GM12878 (cell line): ENCODE results near the gene ELOVL4. TPM values are rescaled to one million over a fixed set of nuclear protein-coding genes. Genes with fewer than 3 reads are reported as not detected.

Experiments used
- ATAC-seq: fragments of 200-7000 bp; cut with Tn5 transposase; 3 replicates; pipeline ENCODE4 v1.9.1; 2020; ENCODE audit warnings: mild to moderate bottlenecking, moderate library complexity
- Bru-seq: library from RNA; stranded (reverse); fragments of 400-500 nt; gene quantifications from one replicate; lab custom pipeline; 2021; lab: Mats Ljungman, UMichigan
- BruChase-seq, 2 experiments: library from RNA; stranded (reverse); fragments of 400-500 nt; gene quantifications; one replicate each; lab custom pipeline; 2021; lab: Mats Ljungman, UMichigan
- BruUV-seq: library from RNA; stranded (reverse); fragments of 400-500 nt; replicated peaks from 2 replicates; lab custom pipeline; 2021; lab: Mats Ljungman, UMichigan
- CTCF ChIA-PET: fragments of 300-600 bp; sonication (Branson Sonifier 250); formaldehyde crosslinking; extraction: SDS; loops from one replicate; lab custom pipeline; 2021; ENCODE audit warnings: inconsistent platforms; lab: Yijun Ruan, JAX
- POLR2A ChIA-PET: fragments of 350-600 bp; formaldehyde crosslinking; extraction: SDS; loops from one replicate; lab custom pipeline; 2021; ENCODE audit warnings: inconsistent platforms; lab: Charles Lee
- RAD21 ChIA-PET: fragments of 300-600 bp; sonication (Branson Sonifier 250); formaldehyde crosslinking; loops from one replicate; lab custom pipeline; 2023; ENCODE audit warnings: antibody characterized with exemption; ENCODE audit not compliant: unreplicated experiment; lab: Charles Lee
- SMC1A ChIA-PET: fragments of 300-600 bp; sonication (Branson Sonifier 250); formaldehyde crosslinking; loops from one replicate; lab custom pipeline; 2023; ENCODE audit not compliant: unreplicated experiment, uncharacterized antibody; lab: Charles Lee
- DNase-seq: peaks from one replicate; pipeline ENCODE4 v3.0.0-alpha.2; 2011; ENCODE audit warnings: low read depth, low spot score
- FAIRE-seq: peaks from 3 replicates; lab custom pipeline; 2011; peaks lifted over from hg19 to GRCh38; lab: Jason Lieb, UNC
- H2AFZ ChIP-seq: 2 replicates; pipeline ENCODE4 v1.6.0; 2011; ENCODE audit warnings: low read depth, low read length, control low read depth; ENCODE audit not compliant: control insufficient read depth
- H3K27ac ChIP-seq: 2 replicates; pipeline ENCODE4 v1.5.1; 2011; ENCODE audit warnings: control low read depth; ENCODE audit not compliant: control insufficient read depth, insufficient read depth
- H3K27me3 ChIP-seq, 2 experiments: replicated peaks in 1 of 2; 2 replicates each; pipeline versions ENCODE4 v1.6.0 to v1.6.1; 2011; ENCODE audit warnings: low read length in 1 of 2; ENCODE audit not compliant: control insufficient read depth in 2 of 2, insufficient read depth in 2 of 2
- H3K36me3 ChIP-seq, 2 experiments: 2 replicates each; pipeline ENCODE4 v1.5.1; 2011; ENCODE audit warnings: low read length in 1 of 2; ENCODE audit not compliant: control insufficient read depth in 2 of 2, insufficient read depth in 2 of 2
- H3K4me1 ChIP-seq: 2 replicates; pipeline ENCODE4 v1.6.1; 2011; ENCODE audit warnings: mild to moderate bottlenecking, low read length, moderate library complexity, mixed read lengths; ENCODE audit not compliant: control insufficient read depth, insufficient read depth
- H3K4me2 ChIP-seq: 2 replicates; pipeline ENCODE4 v1.6.0; 2011; ENCODE audit warnings: control low read depth; ENCODE audit not compliant: control insufficient read depth, insufficient read depth
- H3K4me3 ChIP-seq: fragments of 200-600 bp; sonication (generic); 2 replicates; pipeline ENCODE4 v1.5.1; 2016
- H3K79me2 ChIP-seq: 2 replicates; pipeline ENCODE4 v1.6.0; 2011; ENCODE audit warnings: low read length; ENCODE audit not compliant: control insufficient read depth, insufficient read depth
- H3K9ac ChIP-seq: 2 replicates; pipeline ENCODE4 v1.8.0; 2011; ENCODE audit warnings: low read length, control low read depth, mixed read lengths; ENCODE audit not compliant: control insufficient read depth, insufficient read depth
- H3K9me3 ChIP-seq: replicated peaks from 3 replicates; pipeline ENCODE4 v1.5.1; 2011; ENCODE audit warnings: mild to moderate bottlenecking, low read length; ENCODE audit not compliant: control insufficient read depth, insufficient read depth
- H4K20me1 ChIP-seq: 2 replicates; pipeline ENCODE4 v1.6.0; 2011; ENCODE audit not compliant: control insufficient read depth, insufficient read depth
- BCLAF1 ChIP-seq: fragments of 450-650 bp; IDR thresholded peaks from 2 replicates; pipeline ENCODE4 v1.6.1; 2017; ENCODE audit warnings: antibody characterized with exemption, mild to moderate bottlenecking, moderate library complexity
- BHLHE40 ChIP-seq, 2 experiments: fragments of 450-650 bp in 1 of 2; IDR thresholded peaks; 2 replicates each; pipeline ENCODE4 v1.6.1; 2011 to 2017; ENCODE audit warnings: low read depth in 2 of 2, borderline replicate concordance in 1 of 2, improper control_type of control experiment in 1 of 2, low read length in 1 of 2, mild to moderate bottlenecking in 1 of 2
- CREB1 ChIP-seq: IDR thresholded peaks from 2 replicates; pipeline ENCODE4 v1.6.1; 2012; ENCODE audit warnings: low read depth, mild to moderate bottlenecking, inconsistent platforms
- EGR1 ChIP-seq, 2 experiments: IDR thresholded peaks; 1 replicate in 1 of 2; 2 replicates in 1 of 2; pipeline ENCODE4 v1.6.1; 2011 to 2012; ENCODE audit warnings: low read depth in 2 of 2, low read length in 2 of 2, borderline replicate concordance in 1 of 2, mild to moderate bottlenecking in 1 of 2, moderate library complexity in 1 of 2
- EZH2 ChIP-seq: IDR thresholded peaks from 2 replicates; pipeline ENCODE4 v1.6.1; 2012; ENCODE audit warnings: low read depth, mild to moderate bottlenecking, control low read depth, inconsistent platforms, low read length, borderline replicate concordance; ENCODE audit not compliant: control insufficient read depth
- MEF2A ChIP-seq: IDR thresholded peaks from 2 replicates; pipeline ENCODE4 v1.6.1; 2011; ENCODE audit warnings: low read depth, mild to moderate bottlenecking, low read length, moderate library complexity; ENCODE audit not compliant: insufficient read depth
- POLR2A ChIP-seq: IDR thresholded peaks from 2 replicates; pipeline ENCODE4 v1.6.1; 2011; ENCODE audit warnings: low read depth, mild to moderate bottlenecking, low read length
- SUZ12 ChIP-seq: fragments of 200-600 bp; sonication (generic); IDR thresholded peaks from one replicate; pipeline ENCODE4 v1.6.1; 2018; ENCODE audit warnings: antibody characterized with exemption, mild to moderate bottlenecking; ENCODE audit not compliant: unreplicated experiment
- WGBS: methylation state at CpG from one replicate; pipeline ENCODE4 v1.1.6; 2016; ENCODE audit warnings: low lambda C conversion rate; ENCODE audit not compliant: insufficient replicate concordance, insufficient coverage; ENCODE audit errors: missing lambda C conversion rate; 5-methylcytosine and 5-hydroxymethylcytosine counted together
- in situ Hi-C: fragments of 300-500 bp; cut with MboI; formaldehyde crosslinking; loops from 9 replicates; pipeline ENCODE4 v1.14.3; 2018; ENCODE audit warnings: mixed read lengths
- intact Hi-C: fragments of 100-400 bp; cut with micrococcal nuclease; formaldehyde crosslinking; loops from one replicate; pipeline ENCODE4 v1.14.2; 2022; ENCODE audit not compliant: unreplicated experiment
- long read RNA-seq, 2 experiments: library from polyadenylated mRNA; unstranded; transcript quantifications; one replicate each; pipeline ENCODE4 v2.0.0, GENCODE V29; 2019 to 2020
- polyA minus RNA-seq, 3 experiments: library from RNA; depleted of rRNA, polyadenylated mRNA; stranded (reverse); fragments of >200 nt; gene quantifications; 2 replicates each; pipeline ENCODE4 v1.2.3, GENCODE V29; 2011
- polyA plus RNA-seq, 11 experiments: library from polyadenylated mRNA; depleted of rRNA in 4 of 11; unstranded in 6 of 11; stranded (reverse) in 5 of 11; fragments of >200 nt; fragmentation: Nextera tagmentation in 4 of 11; fragmentation: Illumina TruSeq in 1 of 11; extraction: Ambion mirVana in 4 of 11; extraction: Trizol in 1 of 11; gene quantifications; 1 replicate in 1 of 11; 2 replicates in 10 of 11; pipeline versions ENCODE4 v1.2.1 to v1.2.3, GENCODE V29; 2011 to 2016; ENCODE audit warnings: inconsistent platforms in 2 of 11, missing spikeins in 2 of 11, low read depth in 1 of 11
- total RNA-seq, 4 experiments: library from RNA; depleted of rRNA in 3 of 4; stranded (reverse); fragments of >200 nt in 3 of 4; fragmentation: Illumina TruSeq in 1 of 4; extraction: Trizol in 1 of 4; gene quantifications; 2 replicates each; pipeline versions ENCODE4 v1.2.1 to v1.2.3, GENCODE V29; 2013 to 2021
- TF ChIP-seq, protein P1 (sequence below): IDR thresholded peaks from 2 replicates; pipeline ENCODE4 v1.6.1; 2011; ENCODE audit warnings: low read depth, mild to moderate bottlenecking, low read length, moderate library complexity, borderline replicate concordance; ENCODE audit errors: extremely low read depth
- TF ChIP-seq, protein P2 (sequence below): IDR thresholded peaks from 2 replicates; pipeline ENCODE4 v1.6.1; 2011; ENCODE audit warnings: borderline replicate concordance, low read depth, mild to moderate bottlenecking, moderate library complexity, mixed read lengths, low read length; ENCODE audit not compliant: insufficient read depth; ENCODE audit errors: extremely low read length

ELOVL4 gene
- not detected in 2 replicates for total RNA-seq (2013; cell fraction: nucleolus; rRNA removed)
- not detected in 2 replicates for total RNA-seq (2014; rRNA removed)
- not detected in 2 replicates for total RNA-seq (2014; rRNA removed; fragmentation: Illumina TruSeq; extraction: Trizol)
- 0.08 TPM in 1 of 2 replicates, not detected in the other for total RNA-seq (2021)
- not detected for polyA plus RNA-seq (2011; ENCODE audit: low read depth)
- polyA plus RNA-seq (2011; rRNA removed) = not detected in 2 replicates
- polyA plus RNA-seq (2011; cell fraction: cytosol; rRNA removed) = not detected in 2 replicates
- not detected in 2 replicates for polyA plus RNA-seq (2011; cell fraction: nucleus; rRNA removed)
- 0.04 TPM in 1 of 2 replicates, not detected in the other for polyA plus RNA-seq (2012)
- 0.08 TPM in 1 of 2 replicates, not detected in the other for polyA plus RNA-seq (2014; fragmentation: Illumina TruSeq; extraction: Trizol)
- polyA plus RNA-seq (2014; fragmentation: Nextera tagmentation; extraction: Ambion mirVana) = under 1 TPM in 1 of 2 experiments, not detected in 1; 0.03 TPM
- not detected in 2 replicates for polyA plus RNA-seq (2014; rRNA removed)
- under 1 TPM in 1 of 2 experiments, not detected in 1; 0.15 TPM for polyA plus RNA-seq (2016; fragmentation: Nextera tagmentation; extraction: Ambion mirVana)
- 0.10 TPM in 1 of 2 replicates, not detected in the other for polyA minus RNA-seq (2011; rRNA and poly(A)+ RNA removed)
- not detected in 2 replicates for polyA minus RNA-seq (2011; cell fraction: cytosol; rRNA and poly(A)+ RNA removed)
- polyA minus RNA-seq (2011; cell fraction: nucleus; rRNA and poly(A)+ RNA removed) = not detected in 2 replicates
- percentile 3 among the genes with signal in this experiment for Bru-seq, nascent RNA
- percentile 12 among the genes with signal in this experiment for BruChase-seq, experiment 1, labeled RNA remaining after a 6-hour chase
- BruChase-seq, experiment 2, labeled RNA remaining after a 2-hour chase = percentile 5 among the genes with signal in this experiment
- long read RNA-seq, experiment 1 = 0 reads
- long read RNA-seq, experiment 2 = 0 reads

GRCh38 chr6:79947191-79948186 lies at the start of gene ELOVL4:
TSS of gene ELOVL4 (minus strand) at chr6:79947553. CDS start at chr6:79947279, 274 bp downstream.
- DNase-seq = no peak
- POLR2A ChIA-PET = no interaction called here
- peak within 1 kb of the TSS; percentile 60; the same call in 1 of the 2 replicates for H3K4me3 ChIP-seq
- H3K79me2 ChIP-seq = no peaks in the 10 kb centered on the region
- H3K27ac ChIP-seq = no peak within 1 kb of the TSS
- no peaks in the 10 kb centered on the region for H3K9me3 ChIP-seq
- in situ Hi-C loops = loop anchor here (25.0 kb wide), 1 partner anchor 140 kb away; no protein-coding TSS in a partner anchor
- intact Hi-C loops = no loop called here
- peak; percentile 56 for ATAC-seq
- peak within 1 kb of the TSS; percentile 90 for H3K4me2 ChIP-seq
- RAD21 ChIA-PET = interaction anchor here (0.9 kb wide), 1 partner anchor 146 kb away, joined by 4 read pairs; no protein-coding TSS in a partner anchor
- peak within 1 kb of the TSS; percentile 66 for H2AFZ ChIP-seq
- peaks cover 2 to 17% of the 10 kb centered on the region in 2 experiments for H3K27me3 ChIP-seq
- FAIRE-seq = no peak
- SMC1A ChIA-PET = interaction anchor here (0.9 kb wide), 1 partner anchor 10 kb away, joined by 4 read pairs; no protein-coding TSS in a partner anchor
- CTCF ChIA-PET = interaction anchor here (0.8 to 3.2 kb wide), 4 partner anchors 7 to 147 kb away, joined by 3 to 16 read pairs (median 4); no protein-coding TSS in a partner anchor
- BruUV-seq = no TSS peak
- 0 out of 2 replicates have a peak, but pooled peaks cover 3% of the 10 kb centered on the region for H3K4me1 ChIP-seq
- TF ChIP-seq EGR1 (IDR thresholded peaks at IDR 0.05; ENCODE audit: borderline replicate concordance in 1 of 2, low read depth in 2 of 2, low read length in 2 of 2) (peak in 1 of 2 experiments; percentile 83; a peak in 2 of 3 replicates), BHLHE40 (IDR thresholded peaks at IDR 0.05; ENCODE audit: borderline replicate concordance in 1 of 2, low read depth in 2 of 2, low read length in 1 of 2) (peak in 1 of 2 experiments; percentile 14; a peak in 1 of 4 replicates), SUZ12 (peak; percentile 11), BCLAF1 (no peak), POLR2A (peak; percentile 67; the same call in 1 of the 2 replicates), MEF2A (no peak), CREB1 (no peak), EZH2 (peak; percentile 62; the same call in 1 of the 2 replicates)
- TF ChIP-seq, protein P1, sequence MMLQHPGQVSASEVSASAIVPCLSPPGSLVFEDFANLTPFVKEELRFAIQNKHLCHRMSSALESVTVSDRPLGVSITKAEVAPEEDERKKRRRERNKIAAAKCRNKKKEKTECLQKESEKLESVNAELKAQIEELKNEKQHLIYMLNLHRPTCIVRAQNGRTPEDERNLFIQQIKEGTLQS = 0 out of 2 replicates have a peak, but pooled peaks have one; percentile 20
- TF ChIP-seq, protein P2, sequence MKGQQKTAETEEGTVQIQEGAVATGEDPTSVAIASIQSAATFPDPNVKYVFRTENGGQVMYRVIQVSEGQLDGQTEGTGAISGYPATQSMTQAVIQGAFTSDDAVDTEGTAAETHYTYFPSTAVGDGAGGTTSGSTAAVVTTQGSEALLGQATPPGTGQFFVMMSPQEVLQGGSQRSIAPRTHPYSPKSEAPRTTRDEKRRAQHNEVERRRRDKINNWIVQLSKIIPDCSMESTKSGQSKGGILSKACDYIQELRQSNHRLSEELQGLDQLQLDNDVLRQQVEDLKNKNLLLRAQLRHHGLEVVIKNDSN = peak; percentile 77
- TF ChIP-seq, all 136 proteins: peak for 7
- 6% methylated on average over 57 of the region's 84 CpGs for WGBS
- no peak within 1 kb of the TSS for H3K9ac ChIP-seq
- H3K36me3 ChIP-seq = no peaks in the 10 kb centered on the region
- no peaks in the 10 kb centered on the region for H4K20me1 ChIP-seq
